ENCODE measurements around the gene GPR176. TPM values are rescaled to one million over a fixed set of nuclear protein-coding genes. Genes with fewer than 3 reads are reported as not detected.

The GPR176 gene
- total RNA-seq, 1 donor from 2014 or later, result 35.4 TPM

- peaks cover 25% of the 10 kb centered on the region for H3K4me1 Mint-ChIP-seq (ENCODE audit: low read depth, unreplicated experiment)
- H3K4me1 ChIP-seq (ENCODE audit: insufficient read depth, low read length), result peaks cover 30% of the 10 kb centered on the region
- no peaks in the 10 kb centered on the region for H3K9me3 Mint-ChIP-seq (ENCODE audit: unreplicated experiment)
- no peaks in the 10 kb centered on the region for H3K9me3 ChIP-seq (ENCODE audit: insufficient read depth, low read depth, low read length)
- no peaks in the 10 kb centered on the region for H3K36me3 Mint-ChIP-seq (ENCODE audit: low read depth, unreplicated experiment)
- H3K4me3 ChIP-seq (ENCODE audit: insufficient read depth, low read depth, low read length), result peak within 1 kb of the TSS; percentile 92
- H3K27ac ChIP-seq (ENCODE audit: low read depth, low read length), result peak within 1 kb of the TSS; percentile 84
- TF ChIP-seq EZH2 (IDR thresholded peaks at IDR 0.05; ENCODE audit: insufficient read depth, low read length), result no peak
- no peak for TF ChIP-seq CTCF (IDR thresholded peaks at IDR 0.05; ENCODE audit: insufficient read depth, low read depth, low read length)
- H3K9ac ChIP-seq (ENCODE audit: low read length), result peak within 1 kb of the TSS; percentile 87
- H3K27me3 ChIP-seq (ENCODE audit: insufficient read depth, low read length), result no peaks in the 10 kb centered on the region
- no peaks in the 10 kb centered on the region for H3K27me3 Mint-ChIP-seq (ENCODE audit: low read depth, unreplicated experiment)
- DNase-seq (ENCODE audit: low read depth) (peak; percentile 91), FAIRE-seq (no peak)
- H3K4me2 ChIP-seq (ENCODE audit: low read length), result peak within 1 kb of the TSS; percentile 83
- peak within 1 kb of the TSS; percentile 98 for H2AFZ ChIP-seq (ENCODE audit: low read depth, low read length)
- H3K79me2 ChIP-seq (ENCODE audit: insufficient read depth, low read length), result peaks cover 22% of the 10 kb centered on the region
- H3K4me3 Mint-ChIP-seq (ENCODE audit: unreplicated experiment), result peak within 1 kb of the TSS; percentile 92
- peak within 1 kb of the TSS; percentile 37 for H3K27ac Mint-ChIP-seq (ENCODE audit: unreplicated experiment)
- H4K20me1 ChIP-seq (ENCODE audit: insufficient read depth, low read length), result peaks cover 12% of the 10 kb centered on the region
- no peaks in the 10 kb centered on the region for H3K36me3 ChIP-seq (ENCODE audit: insufficient read depth, low read length)
Measured at GRCh38 chr15:39782441-39783138, 137.5 kb downstream of the GPR176 start, which contains the start of gene FSIP1. TSS of gene FSIP1 (minus strand) at chr15:39782841. CDS start at chr15:39776524, 6,317 bp downstream.

GRCh38 chr15:39781967-39782302, 138.1 kb downstream of the GPR176 start:
- DNase-seq (ENCODE audit: low read depth) (no peak), FAIRE-seq (no peak)
- Mint-ChIP-seq H3K27me3 (ENCODE audit: low read depth, unreplicated experiment) (no peaks in the 10 kb centered on the region), H3K36me3 (ENCODE audit: low read depth, unreplicated experiment) (no peaks in the 10 kb centered on the region), H3K4me3 (ENCODE audit: unreplicated experiment) (peak overlapping the region; percentile 92), H3K27ac (ENCODE audit: unreplicated experiment) (peak overlapping the region; percentile 37), H3K4me1 (ENCODE audit: low read depth, unreplicated experiment) (peaks cover 24% of the 10 kb centered on the region), H3K9me3 (ENCODE audit: unreplicated experiment) (no peaks in the 10 kb centered on the region)
- H3K9ac ChIP-seq (ENCODE audit: low read length), result peak overlapping the region; percentile 38
- no peaks in the 10 kb centered on the region for H3K9me3 ChIP-seq (ENCODE audit: insufficient read depth, low read depth, low read length)
- TF ChIP-seq EZH2 (IDR thresholded peaks at IDR 0.05; ENCODE audit: insufficient read depth, low read length) (no peak), CTCF (IDR thresholded peaks at IDR 0.05; ENCODE audit: insufficient read depth, low read depth, low read length) (no peak)
- peak overlapping the region; percentile 50 for H3K4me3 ChIP-seq (ENCODE audit: insufficient read depth, low read depth, low read length)
- peaks cover 26% of the 10 kb centered on the region for H3K4me1 ChIP-seq (ENCODE audit: insufficient read depth, low read length)
- H3K36me3 ChIP-seq (ENCODE audit: insufficient read depth, low read length), result no peaks in the 10 kb centered on the region
- no peak overlapping the region for H3K27ac ChIP-seq (ENCODE audit: low read depth, low read length)
- H2AFZ ChIP-seq (ENCODE audit: low read depth, low read length), result peak overlapping the region; percentile 66
- peaks cover 12% of the 10 kb centered on the region for H4K20me1 ChIP-seq (ENCODE audit: insufficient read depth, low read length)
- H3K79me2 ChIP-seq (ENCODE audit: insufficient read depth, low read length), result peaks cover 22% of the 10 kb centered on the region
- H3K4me2 ChIP-seq (ENCODE audit: low read length), result peak overlapping the region; percentile 83
- no peaks in the 10 kb centered on the region for H3K27me3 ChIP-seq (ENCODE audit: insufficient read depth, low read length)

Measured in astrocyte (in vitro differentiated cells and primary cell).